NOMO-1 (cell line): Measurements from ENCODE around the gene C19orf25.

Source experiments
- DNase-seq, 2 experiments: peaks; one replicate each; lab custom pipeline; 2025; ENCODE audit not compliant: unreplicated experiment in 2 of 2; lab: John Stamatoyannopoulos, UW

The C19orf25 gene

DNA sequence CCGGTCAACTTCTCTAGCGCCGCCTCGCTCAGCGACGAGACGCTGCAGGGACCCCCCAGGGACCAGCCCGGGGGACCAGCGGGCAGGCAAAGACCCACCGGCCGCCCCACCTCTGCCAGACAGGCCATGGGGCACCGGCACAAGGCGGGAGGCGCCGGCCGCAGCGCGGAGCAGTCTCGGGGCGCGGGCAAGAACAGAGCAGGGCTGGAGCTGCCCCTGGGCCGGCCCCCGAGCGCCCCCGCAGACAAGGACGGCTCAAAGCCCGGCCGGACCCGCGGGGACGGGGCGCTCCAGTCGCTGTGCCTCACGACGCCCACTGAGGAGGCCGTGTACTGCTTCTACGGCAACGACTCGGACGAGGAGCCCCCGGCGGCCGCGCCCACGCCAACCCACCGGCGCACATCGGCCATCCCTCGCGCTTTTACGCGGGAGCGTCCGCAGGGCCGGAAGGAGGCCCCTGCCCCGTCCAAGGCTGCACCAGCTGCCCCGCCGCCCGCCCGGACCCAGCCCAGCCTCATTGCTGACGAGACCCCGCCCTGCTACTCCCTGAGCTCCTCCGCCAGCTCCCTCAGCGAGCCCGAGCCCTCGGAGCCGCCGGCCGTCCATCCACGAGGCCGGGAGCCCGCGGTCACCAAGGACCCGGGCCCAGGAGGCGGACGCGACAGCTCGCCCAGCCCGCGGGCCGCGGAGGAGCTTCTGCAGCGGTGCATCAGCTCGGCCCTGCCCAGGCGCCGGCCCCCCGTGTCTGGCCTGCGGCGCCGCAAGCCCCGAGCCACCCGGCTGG lies 11.3 kb downstream of the C19orf25 start:
- no peak for DNase-seq

DNA sequence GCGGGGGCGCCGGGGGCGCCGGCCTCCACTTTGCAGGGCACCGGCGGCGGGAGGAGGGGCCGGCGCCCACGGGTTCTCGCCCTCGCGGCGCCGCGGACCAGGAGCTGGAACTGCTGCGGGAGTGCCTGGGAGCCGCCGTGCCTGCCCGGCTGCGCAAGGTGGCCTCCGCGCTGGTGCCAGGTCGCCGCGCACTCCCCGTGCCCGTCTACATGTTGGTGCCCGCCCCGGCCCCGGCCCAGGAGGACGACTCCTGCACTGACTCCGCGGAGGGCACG lies 11.9 kb downstream of the C19orf25 start:
- no peak for DNase-seq

DNA sequence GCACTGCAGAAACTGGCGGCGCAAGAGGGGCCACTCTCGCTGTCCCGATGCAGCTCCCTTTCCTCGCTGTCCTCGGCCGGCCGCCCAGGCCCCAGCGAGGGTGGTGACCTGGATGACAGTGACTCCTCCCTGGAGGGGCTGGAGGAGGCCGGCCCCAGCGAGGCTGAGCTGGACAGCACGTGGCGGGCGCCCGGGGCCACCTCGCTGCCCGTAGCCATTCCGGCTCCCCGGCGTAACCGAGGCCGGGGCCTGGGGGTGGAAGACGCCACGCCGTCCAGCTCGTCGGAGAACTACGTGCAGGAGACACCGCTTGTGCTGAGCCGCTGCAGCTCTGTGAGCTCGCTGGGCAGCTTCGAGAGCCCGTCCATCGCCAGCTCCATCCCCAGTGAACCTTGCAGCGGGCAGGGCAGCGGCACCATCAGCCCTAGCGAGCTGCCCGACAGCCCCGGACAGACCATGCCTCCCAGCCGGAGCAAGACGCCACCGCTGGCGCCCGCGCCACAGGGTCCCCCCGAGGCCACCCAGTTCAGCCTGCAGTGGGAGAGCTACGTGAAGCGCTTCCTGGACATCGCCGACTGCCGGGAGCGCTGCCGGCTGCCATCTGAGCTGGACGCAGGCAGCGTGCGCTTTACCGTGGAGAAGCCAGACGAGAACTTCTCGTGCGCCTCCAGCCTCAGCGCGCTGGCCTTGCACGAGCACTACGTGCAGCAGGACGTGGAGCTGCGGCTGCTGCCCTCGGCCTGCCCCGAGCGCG lies 12.4 kb downstream of the C19orf25 start:
- no peak for DNase-seq

DNA sequence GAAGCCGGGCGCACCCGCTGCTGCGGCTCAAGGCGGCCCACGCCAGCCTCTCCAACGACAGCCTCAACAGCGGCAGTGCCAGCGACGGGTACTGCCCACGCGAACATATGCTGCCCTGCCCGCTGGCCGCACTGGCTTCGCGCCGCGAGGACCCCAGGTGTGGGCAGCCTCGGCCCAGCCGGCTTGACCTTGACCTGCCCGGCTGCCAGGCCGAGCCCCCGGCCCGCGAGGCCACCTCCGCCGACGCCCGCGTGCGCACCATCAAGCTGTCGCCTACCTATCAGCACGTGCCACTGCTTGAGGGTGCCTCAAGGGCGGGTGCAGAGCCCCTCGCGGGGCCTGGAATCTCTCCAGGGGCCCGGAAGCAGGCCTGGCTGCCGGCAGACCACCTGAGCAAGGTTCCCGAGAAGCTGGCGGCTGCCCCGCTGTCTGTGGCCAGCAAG lies 13.0 kb downstream of the C19orf25 start:
- no peak for DNase-seq

DNA sequence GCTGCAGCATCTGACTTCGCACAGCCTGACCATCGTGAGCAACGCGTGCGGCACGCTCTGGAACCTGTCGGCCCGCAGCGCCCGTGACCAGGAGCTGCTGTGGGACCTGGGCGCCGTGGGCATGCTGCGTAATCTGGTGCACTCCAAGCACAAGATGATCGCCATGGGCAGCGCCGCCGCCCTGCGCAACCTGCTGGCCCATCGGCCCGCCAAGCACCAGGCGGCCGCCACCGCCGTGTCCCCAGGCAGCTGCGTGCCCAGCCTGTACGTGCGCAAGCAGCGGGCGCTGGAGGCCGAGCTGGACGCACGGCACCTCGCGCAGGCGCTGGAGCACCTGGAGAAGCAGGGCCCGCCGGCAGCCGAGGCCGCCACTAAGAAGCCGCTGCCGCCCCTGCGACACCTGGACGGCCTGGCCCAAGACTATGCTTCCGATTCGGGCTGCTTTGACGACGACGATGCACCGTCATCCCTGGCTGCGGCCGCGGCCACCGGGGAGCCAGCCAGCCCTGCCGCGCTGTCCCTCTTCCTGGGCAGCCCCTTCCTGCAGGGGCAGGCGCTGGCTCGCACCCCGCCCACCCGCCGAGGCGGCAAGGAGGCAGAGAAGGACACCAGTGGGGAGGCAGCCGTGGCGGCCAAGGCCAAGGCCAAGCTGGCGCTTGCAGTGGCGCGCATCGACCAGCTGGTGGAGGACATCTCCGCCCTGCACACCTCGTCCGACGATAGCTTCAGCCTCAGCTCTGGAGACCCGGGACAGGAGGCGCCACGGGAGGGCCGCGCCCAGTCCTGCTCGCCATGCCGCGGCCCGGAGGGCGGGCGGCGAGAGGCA lies 13.6 kb downstream of the C19orf25 start:
- no peak for DNase-seq

DNA sequence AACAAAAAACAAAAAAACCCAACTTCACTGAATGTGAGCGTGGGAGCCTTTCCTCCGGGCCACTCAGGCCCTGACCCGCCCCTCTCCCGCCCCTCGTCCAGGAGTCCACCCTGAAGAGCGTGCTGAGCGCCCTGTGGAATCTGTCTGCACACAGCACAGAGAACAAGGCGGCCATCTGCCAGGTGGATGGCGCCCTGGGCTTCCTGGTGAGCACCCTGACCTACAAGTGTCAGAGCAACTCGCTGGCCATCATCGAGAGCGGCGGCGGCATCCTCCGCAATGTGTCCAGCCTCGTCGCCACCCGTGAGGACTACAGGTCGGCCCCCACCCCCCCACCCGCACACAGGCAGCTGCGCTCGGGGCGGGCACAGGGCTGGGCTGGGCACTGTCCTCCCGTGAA lies 17.2 kb downstream of the C19orf25 start:
- DNase-seq: no peak

DNA sequence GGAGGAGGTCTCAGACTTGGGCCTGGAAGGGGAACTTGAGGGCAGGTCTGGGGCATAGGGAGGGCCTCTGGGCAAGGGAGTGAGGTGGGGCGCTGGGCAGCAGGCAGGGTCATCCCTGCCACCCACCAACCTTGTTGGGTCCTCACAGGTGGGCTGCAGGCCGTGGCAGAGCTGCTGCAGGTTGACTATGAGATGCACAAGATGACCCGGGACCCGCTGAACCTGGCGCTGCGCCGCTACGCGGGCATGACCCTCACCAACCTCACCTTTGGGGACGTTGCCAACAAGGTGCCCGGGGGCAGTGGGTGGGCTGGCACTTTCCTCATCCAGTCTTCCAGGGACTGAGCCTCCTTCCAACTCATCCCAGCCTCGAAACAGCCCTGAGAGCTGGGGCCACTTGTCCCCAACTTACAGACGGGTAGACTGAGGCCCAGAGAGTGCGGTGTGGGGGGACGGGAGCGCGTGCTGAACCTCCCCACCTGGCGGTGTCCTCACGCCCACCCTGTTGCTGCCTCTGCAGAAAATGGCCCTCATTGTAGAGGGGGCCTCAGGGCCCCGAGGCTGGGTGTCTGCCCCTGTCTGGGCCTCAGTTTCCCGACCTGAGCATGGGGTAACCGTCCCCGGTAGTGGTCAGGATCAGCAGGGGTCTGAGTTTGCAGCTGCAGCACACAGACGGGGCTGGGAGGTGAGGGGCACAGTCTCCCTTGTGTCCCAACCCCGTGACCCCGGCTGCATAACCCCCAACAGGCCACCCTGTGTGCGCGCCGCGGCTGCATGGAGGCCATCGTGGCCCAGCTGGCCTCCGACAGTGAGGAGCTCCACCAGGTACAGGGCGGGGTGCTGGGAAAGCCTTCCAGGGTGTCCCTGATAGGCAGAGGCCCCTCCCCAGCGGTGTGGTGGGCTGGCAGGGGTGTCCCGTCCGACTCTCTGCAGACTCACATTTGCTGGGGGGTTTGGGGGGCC lies 18.7 kb downstream of the C19orf25 start:
- DNase-seq: no peak

DNA sequence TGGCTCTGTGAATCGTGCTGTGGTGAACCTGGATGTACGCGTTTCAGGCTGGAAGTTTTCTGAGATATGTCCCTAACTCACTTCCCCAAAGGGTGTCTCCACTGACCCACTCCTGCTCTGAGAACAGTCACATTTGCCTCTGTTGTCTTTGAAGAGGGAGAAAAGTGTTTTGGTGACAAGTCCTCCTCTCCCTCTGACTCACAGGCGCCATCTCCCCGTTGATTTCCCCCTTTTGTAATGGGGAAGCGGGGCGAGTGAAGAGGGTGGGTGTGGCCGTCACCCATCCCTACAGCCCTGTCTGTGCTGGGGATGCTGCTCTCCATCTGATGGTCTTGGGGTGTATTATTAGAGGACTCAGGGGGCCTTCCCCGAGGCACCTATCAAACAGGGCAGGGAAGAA lies 19.5 kb downstream of the C19orf25 start:
- DNase-seq: peak in 1 of 2 experiments; percentile 49

DNA sequence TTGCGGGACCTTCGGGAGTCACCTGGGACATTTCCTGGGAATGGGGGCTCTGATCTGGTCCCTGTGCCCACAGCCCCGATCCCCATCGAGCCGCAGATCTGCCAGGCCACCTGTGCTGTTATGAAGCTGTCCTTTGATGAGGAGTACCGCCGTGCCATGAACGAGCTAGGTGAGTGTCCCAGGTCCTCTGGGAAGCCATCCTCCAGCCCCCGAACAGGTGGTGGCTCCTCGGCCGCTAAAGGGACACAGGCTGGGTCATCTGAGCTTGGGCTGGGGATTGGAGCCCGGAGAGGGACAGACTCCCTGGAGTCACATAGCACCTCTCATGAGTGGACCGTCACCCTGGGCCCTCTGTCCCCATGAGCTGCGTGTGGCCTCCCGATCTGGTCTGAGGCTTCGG lies 21.1 kb downstream of the C19orf25 start:
- no peak for DNase-seq

DNA sequence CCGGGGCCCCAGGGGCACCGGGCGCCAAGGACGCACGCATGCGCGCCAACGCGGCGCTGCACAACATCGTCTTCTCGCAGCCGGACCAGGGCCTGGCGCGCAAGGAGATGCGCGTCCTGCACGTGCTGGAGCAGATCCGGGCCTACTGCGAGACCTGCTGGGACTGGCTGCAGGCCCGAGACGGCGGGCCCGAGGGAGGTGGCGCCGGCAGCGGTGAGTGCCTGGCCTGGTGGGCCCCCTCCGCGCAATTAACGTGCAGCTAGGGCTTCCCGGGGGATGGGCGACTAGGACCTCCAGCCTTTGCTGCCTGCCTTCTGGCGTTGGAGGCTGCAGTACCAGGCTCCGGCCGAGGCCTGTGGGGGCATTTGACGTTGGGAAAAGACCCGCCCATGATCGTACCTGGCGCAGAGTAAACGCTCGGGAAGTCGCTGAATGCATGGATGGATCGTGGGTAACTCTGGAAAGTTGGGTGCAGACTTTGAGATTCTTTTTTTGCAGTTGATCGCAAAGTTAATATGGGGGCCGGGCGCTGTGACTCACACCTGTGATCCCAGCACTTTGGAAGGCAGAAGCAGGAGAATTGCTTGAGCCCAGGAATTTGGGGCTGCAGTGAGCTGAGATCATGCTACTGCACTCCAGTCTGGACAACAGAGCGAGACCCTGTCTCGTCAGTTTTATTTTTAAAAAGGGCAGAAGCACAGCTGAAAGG lies 21.8 kb downstream of the C19orf25 start:
- DNase-seq: no peak

DNA sequence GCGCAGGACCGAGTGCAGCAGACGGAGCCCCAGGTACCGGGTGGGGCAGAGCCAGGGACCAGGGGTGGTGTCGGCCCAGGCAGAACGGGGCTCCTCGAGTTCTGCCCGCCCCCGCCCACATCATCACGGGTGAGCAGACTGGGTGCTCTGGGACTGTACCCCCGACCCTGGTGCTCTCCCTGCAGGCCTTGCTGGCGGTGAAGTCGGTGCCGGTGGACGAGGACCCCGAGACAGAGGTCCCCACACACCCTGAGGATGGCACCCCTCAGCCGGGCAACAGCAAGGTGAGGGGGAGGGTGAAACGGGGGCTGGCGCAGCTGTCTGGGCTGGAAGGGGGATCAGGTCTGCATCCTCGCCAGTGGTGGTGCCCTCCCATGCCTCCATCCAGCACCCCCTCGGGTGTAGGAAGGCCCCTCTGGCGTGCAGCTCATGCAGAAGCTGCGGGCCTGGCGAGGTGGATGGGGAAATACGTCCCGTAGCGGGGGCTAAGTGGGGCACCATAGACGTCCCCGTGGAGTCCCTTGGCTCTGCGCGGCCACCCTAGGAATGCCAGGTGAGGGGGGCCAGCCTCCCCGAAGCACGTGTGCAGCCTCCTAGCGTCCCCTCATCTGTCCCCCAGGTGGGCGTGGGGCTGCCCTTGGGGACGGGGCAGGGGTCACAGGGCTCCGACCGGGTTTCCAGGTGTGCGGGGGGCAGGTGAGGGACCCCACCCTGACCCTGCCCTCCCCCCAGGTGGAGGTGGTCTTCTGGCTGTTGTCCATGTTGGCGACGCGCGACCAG lies 22.7 kb downstream of the C19orf25 start:
- DNase-seq: no peak

DNA sequence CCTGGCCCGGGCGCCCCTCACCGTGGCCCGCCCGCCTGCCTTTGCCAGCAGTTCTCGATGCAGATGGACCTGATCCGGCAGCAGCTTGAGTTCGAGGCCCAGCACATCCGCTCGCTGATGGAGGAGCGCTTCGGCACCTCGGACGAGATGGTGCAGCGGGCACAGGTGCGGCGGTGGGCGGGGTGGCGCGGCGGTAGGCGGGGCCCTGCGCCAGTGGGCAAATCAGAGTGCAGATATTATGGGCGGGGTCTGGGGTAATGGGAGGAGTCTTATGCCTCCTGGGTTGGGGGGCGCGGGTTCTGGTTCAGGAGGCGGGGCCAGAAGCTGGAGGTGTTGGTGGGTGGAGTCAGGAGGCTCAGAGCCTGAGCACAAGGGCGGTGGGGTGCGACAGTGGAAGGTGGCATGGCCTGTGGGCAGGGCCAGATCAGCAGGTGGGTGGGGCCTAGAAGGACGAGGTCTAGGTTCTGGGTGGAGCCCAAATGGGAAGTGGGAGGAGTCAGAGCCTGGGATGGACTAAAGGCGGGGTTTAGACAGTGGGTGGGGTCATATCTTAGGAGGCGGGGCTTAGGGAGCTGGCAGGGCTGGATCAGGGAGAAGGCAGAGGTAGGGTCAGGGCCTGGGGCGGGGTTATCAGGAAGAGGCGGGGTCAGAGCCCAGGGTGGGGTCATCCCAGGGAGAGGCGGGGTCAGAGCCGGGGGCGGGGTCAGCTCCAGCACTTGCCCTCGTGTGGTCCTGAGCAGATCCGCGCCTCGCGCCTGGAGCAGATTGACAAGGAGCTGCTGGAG lies 23.5 kb downstream of the C19orf25 start:
- no peak for DNase-seq

DNA sequence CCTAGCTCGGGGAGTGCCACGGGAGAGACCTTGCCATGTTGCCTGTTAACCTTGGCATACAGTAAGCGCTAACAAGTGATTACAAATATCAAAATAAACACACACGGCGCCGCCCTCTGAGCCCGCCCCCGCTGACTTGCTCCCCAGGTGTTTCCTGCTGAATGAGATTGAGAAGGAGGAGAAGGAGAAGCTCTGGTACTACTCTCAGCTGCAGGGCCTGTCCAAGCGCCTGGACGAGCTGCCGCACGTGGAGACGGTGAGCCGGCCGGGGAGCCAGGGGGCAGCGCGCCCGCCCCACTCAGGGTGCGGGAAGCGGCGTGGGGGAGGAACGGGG lies 24.0 kb downstream of the C19orf25 start:
- DNase-seq: no peak

DNA sequence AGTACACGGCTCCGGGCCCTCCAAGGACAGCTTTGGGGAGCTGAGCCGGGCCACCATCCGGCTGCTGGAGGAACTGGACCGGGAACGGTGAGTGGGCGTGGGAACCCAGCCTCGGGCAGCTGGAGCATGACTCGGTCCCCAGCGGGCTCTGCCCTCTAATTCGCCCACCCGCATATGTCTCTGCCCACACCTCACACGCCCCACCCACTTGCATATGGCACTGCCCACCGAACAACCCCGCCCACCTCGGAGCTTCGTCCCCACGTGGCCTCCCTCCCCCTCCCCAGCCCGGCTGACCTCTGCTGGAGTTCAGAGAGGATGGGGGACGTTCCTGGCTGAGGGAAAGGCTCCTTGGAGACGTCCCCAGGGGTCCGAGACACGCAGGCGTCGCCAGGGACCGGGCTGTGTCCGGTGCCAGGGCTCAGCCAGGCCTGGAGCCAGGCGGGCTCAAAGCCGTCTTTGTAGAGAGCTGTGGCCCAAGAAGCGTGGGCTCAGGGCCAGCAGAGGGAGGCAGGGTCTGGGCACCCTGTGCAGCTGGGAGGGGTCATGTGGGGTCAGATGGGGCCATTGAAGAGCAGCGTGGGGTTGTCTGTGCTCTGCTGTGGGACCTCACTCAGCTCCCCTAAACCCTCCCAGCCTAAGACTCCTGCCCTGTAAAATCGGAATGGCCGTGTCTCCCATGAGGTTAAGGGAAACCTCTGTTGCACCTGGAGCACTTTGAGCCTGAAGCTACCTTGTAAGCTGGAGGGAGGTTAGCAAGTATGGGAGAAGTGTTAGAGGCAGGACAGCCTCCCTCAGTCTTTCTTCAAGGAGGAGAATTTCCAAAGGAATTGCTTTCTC lies 25.3 kb downstream of the C19orf25 start:
- no peak for DNase-seq

DNA sequence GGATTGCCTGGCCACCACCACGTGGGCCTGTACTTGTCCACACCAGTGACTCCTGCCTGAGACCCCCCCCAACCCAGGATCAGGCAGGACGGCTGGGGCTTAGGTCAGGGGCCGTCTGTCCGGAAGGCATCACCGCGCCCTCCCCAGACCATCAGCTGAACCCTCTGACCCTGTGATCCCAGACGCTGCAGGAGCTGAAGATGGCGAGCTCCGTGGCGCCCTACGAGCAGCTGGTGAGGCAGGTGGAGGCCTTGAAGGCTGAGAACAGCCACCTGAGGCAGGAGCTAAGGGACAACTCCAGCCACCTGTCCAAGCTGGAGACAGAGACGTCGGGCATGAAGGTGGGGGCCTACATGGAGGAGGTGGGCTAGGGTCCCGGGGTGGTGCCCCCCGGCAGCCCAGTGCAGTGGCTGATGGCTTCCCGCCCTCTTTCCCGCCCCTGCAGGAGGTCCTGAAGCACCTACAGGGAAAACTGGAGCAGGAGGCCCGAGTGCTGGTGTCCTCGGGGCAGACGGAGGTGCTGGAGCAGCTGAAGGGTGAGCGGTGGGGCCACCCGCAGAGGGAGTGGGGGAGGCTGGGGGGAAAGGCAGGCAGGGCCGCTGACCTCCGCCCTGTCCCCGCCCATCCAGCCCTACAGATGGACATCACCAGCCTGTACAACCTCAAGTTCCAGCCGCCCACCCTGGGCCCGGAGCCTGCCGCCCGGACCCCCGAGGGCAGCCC lies 26.1 kb downstream of the C19orf25 start:
- DNase-seq: no peak

DNA sequence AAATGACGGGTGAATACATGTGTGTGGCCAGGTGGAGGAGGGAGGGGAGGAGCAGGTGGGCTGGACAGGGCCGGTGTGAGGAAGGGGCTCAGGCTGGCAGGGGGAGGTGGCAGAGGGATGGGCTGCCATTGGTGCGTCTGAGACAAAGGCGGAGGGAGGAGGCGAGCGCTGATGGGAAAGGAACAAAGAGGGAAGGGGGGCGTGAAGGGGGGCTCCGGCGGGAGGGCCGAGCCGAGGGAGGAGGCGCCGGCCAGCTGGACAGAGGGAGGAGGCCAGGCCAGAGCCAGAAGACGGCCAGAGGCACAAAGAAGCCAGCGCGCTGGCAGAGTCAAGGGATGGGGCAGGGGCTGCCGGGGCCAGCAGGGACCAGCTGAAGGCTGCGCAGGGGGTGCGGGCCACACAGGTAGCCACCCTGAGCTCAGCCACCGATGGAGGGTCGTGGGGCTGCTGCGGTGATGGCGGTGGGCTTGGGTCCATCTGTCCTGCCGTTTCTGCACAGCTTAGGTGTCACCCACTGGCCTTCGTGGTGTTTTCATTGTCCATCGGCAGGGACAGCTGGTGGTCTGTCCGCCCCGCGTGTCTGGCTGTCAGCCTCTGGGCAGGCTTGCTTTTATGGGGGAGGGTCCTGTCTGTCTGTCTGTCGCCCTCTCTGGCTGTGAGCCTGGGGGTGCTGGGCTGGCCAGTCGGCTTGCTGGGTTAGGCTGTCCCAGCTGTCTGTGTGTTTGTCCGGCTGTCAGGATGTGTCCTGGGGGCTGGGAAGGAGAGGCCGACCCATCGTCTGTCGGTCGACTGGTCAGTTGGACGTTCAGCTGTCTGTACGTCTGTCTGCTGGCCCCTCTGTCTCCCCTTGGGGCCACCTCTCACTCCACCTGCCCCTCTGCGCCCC lies 26.9 kb downstream of the C19orf25 start:
- no peak for DNase-seq
